Measurements from ENCODE around the gene ROR1. TPM values are rescaled to one million over a fixed set of nuclear protein-coding genes. Genes with fewer than 3 reads are reported as not detected.

The ROR1 gene
- total RNA-seq (2022; extraction: Qiagen RNA extraction), result 8.5 to 11.5 TPM (median 10.5 TPM) in 5 replicates

DNA sequence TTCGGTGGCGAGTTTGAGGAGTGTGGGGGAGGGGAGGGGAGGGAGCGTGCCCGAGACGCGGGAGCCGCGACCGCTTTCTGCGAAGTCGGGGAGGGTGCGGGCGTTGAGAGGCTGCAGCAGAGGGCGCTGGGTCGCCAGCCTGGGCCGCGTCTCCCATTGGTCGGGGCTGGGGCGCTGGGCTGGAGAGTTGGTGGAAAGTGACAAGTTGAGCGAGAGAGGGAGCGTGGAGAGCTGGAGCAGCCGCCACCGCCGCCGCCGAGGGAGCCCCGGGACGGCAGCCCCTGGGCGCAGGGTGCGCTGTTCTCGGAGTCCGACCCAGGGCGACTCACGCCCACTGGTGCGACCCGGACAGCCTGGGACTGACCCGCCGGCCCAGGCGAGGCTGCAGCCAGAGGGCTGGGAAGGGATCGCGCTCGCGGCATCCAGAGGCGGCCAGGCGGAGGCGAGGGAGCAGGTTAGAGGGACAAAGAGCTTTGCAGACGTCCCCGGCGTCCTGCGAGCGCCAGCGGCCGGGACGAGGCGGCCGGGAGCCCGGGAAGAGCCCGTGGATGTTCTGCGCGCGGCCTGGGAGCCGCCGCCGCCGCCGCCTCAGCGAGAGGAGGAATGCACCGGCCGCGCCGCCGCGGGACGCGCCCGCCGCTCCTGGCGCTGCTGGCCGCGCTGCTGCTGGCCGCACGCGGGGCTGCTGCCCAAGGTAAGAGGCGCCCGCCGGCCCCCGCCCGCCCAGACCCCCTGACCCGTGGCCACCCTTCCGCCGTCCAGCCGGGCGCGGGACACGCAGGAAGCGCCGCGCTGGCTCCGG, at the start of gene ROR1:
Gene ROR1 (plus strand): TSS at position 203 of the 802 bp plus-strand sequence.

GRCh38 chr1:64203420-64203819, 429.6 kb downstream of the ROR1 start, which contains the start of gene UBE2U:
TSS of gene UBE2U (plus strand) at chr1:64203623. CDS start at chr1:64204051, 428 bp downstream.

Other genes starting within 250 kb of the ROR1 start
- 35.6 to 39.0 TPM (median 38.8 TPM) in 5 replicates for gene PGM1, start 180.6 kb upstream of the ROR1 start, total RNA-seq (2022; extraction: Qiagen RNA extraction)